HG02852 (cell line): ENCODE data around the gene PRODH2.
"Not testable (repeated sequence)": the region's sequence is repeated elsewhere in the genome, so short reads cannot be mapped to it uniquely, and the experiment has no call there.

ENCODE experiments used
- ATAC-seq: cut with Tn5 transposase; IDR thresholded peaks from one replicate; pipeline ENCODE4 v1.9.1; 2021; ENCODE audit warnings: mild to moderate bottlenecking, moderate library complexity; ENCODE audit not compliant: unreplicated experiment

PRODH2 gene

GRCh38 chr19:35796645-35797542 is 15.8 kb downstream of the PRODH2 start:
- ATAC-seq: no peak

- ATAC-seq: not testable (repeated sequence)
These were observed 17.1 kb downstream of the PRODH2 start for GRCh38 chr19:35795564-35795963.

- no peak for ATAC-seq
These were observed 19.1 kb downstream of the PRODH2 start for GRCh38 chr19:35793381-35794165.

- ATAC-seq: no peak
These were observed 19.8 kb downstream of the PRODH2 start for GRCh38 chr19:35792888-35793287.

GRCh38 chr19:35792312-35792711 is 20.3 kb downstream of the PRODH2 start:
- ATAC-seq: no peak

- ATAC-seq: no peak
These were observed 20.8 kb downstream of the PRODH2 start for GRCh38 chr19:35791814-35792279.

GRCh38 chr19:35790981-35791813 is 21.4 kb downstream of the PRODH2 start:
- ATAC-seq: no peak

GRCh38 chr19:35789978-35790944 is 22.4 kb downstream of the PRODH2 start:
- no peak for ATAC-seq

GRCh38 chr19:35789195-35789977 is 23.3 kb downstream of the PRODH2 start:
- no peak for ATAC-seq

- no peak for ATAC-seq
These were observed 24.3 kb downstream of the PRODH2 start for GRCh38 chr19:35788205-35788960.

- ATAC-seq: no peak
These were observed 25.3 kb downstream of the PRODH2 start for GRCh38 chr19:35787227-35787799.

- no peak for ATAC-seq
These were observed 26.1 kb downstream of the PRODH2 start for GRCh38 chr19:35786299-35787160.

GRCh38 chr19:35785339-35785627 is 27.4 kb downstream of the PRODH2 start:
- ATAC-seq: no peak

- no peak for ATAC-seq
These were observed 27.9 kb downstream of the PRODH2 start for GRCh38 chr19:35784503-35785338.

GRCh38 chr19:35783469-35784434 is 28.9 kb downstream of the PRODH2 start:
- ATAC-seq: no peak
